H1 (cell line): Measurements from ENCODE around the gene ZNF581. TPM values are rescaled to one million over a fixed set of nuclear protein-coding genes. Genes with fewer than 3 reads are reported as not detected.

Experiments
- CTCF ChIA-PET: fragments of 300-600 bp; sonication (Branson Sonifier 250); formaldehyde crosslinking; loops from one replicate; lab custom pipeline; 2021; ENCODE audit not compliant: partially characterized antibody; lab: Charles Lee
- POLR2A ChIA-PET: fragments of 300-600 bp; sonication (Branson Sonifier 250); formaldehyde crosslinking; loops from one replicate; lab custom pipeline; 2021; ENCODE audit warnings: inconsistent platforms; ENCODE audit not compliant: partially characterized antibody; lab: Charles Lee
- DNase-seq, 2 experiments: peaks; one replicate each; pipeline versions ENCODE4 v3.0.0 to v3.0.0-alpha.2; 2010 to 2022; ENCODE audit warnings: low spot score in 2 of 2, low read depth in 1 of 2, mixed read lengths in 1 of 2
- FAIRE-seq: peaks from 2 replicates; lab custom pipeline; 2011; peaks lifted over from hg19 to GRCh38; lab: Jason Lieb, UNC
- H2AFZ ChIP-seq: 2 replicates; pipeline ENCODE4 v1.8.1; 2012; ENCODE audit warnings: low read length, inconsistent platforms
- H2AK5ac ChIP-seq: 2 replicates; pipeline ENCODE4 v1.6.1; 2013; ENCODE audit warnings: low read depth, low read length
- H2BK120ac ChIP-seq: replicated peaks from 2 replicates; pipeline ENCODE3; 2013; ENCODE audit warnings: low read depth, low read length, inconsistent platforms
- H2BK12ac ChIP-seq: 2 replicates; pipeline ENCODE4 v1.6.1; 2013; ENCODE audit warnings: low read depth, low read length
- H2BK15ac ChIP-seq: 2 replicates; pipeline ENCODE4 v1.6.1; 2013; ENCODE audit warnings: low read length
- H2BK20ac ChIP-seq: 2 replicates; pipeline ENCODE4 v1.6.1; 2013; ENCODE audit warnings: low read length
- H2BK5ac ChIP-seq: 2 replicates; pipeline ENCODE4 v1.6.1; 2013; ENCODE audit warnings: low read depth, low read length
- H3K14ac ChIP-seq: 2 replicates; pipeline ENCODE4 v1.6.1; 2013; ENCODE audit warnings: inconsistent platforms; ENCODE audit not compliant: insufficient read length
- H3K18ac ChIP-seq: 2 replicates; pipeline ENCODE4 v1.6.1; 2013; ENCODE audit warnings: low read length; ENCODE audit errors: extremely low read depth
- H3K23ac ChIP-seq: 2 replicates; pipeline ENCODE4 v1.6.1; 2013; ENCODE audit warnings: inconsistent platforms; ENCODE audit not compliant: insufficient read length
- H3K23me2 ChIP-seq: 2 replicates; pipeline ENCODE4 v1.6.1; 2013; ENCODE audit warnings: low read depth, low read length
- H3K27ac ChIP-seq: 2 replicates; pipeline ENCODE4 v1.6.1; 2011; ENCODE audit warnings: low read depth, low read length, inconsistent platforms
- H3K27me3 ChIP-seq, 4 experiments: replicated peaks in 1 of 4; 1 replicate in 1 of 4; 2 replicates in 3 of 4; pipeline versions ENCODE4 v1.6.1 to v1.8.1; 2011 to 2013; ENCODE audit warnings: low read length in 3 of 4, mild to moderate bottlenecking in 3 of 4, inconsistent platforms in 2 of 4, mixed read lengths in 2 of 4, moderate library complexity in 1 of 4; ENCODE audit not compliant: control insufficient read depth in 3 of 4, insufficient read depth in 3 of 4; ENCODE audit errors: extremely low read depth in 1 of 4
- H3K36me3 ChIP-seq, 4 experiments: 2 replicates each; pipeline versions ENCODE4 v1.6.1 to v1.8.1; 2011 to 2013; ENCODE audit warnings: mild to moderate bottlenecking in 4 of 4, low read length in 3 of 4, moderate library complexity in 2 of 4, control low read depth in 1 of 4, inconsistent platforms in 1 of 4; ENCODE audit not compliant: insufficient read depth in 4 of 4, control insufficient read depth in 2 of 4
- H3K4ac ChIP-seq: replicated peaks from 2 replicates; pipeline ENCODE3; 2013; ENCODE audit warnings: low read length, low read depth, mixed read lengths, inconsistent platforms; ENCODE audit not compliant: insufficient read length
- H3K4me1 ChIP-seq, 4 experiments: replicated peaks in 1 of 4; 1 replicate in 1 of 4; 2 replicates in 3 of 4; pipeline versions ENCODE4 v1.6.1 to v1.8.1; 2011 to 2013; ENCODE audit warnings: low read length in 3 of 4, inconsistent platforms in 2 of 4, mixed read lengths in 1 of 4; ENCODE audit not compliant: insufficient read depth in 4 of 4, control insufficient read depth in 3 of 4
- H3K4me2 ChIP-seq, 2 experiments: 2 replicates each; pipeline versions ENCODE4 v1.6.1 to v1.8.1; 2011 to 2013; ENCODE audit warnings: low read depth in 2 of 2, low read length in 2 of 2, control low read depth in 1 of 2, inconsistent platforms in 1 of 2, mild to moderate bottlenecking in 1 of 2; ENCODE audit not compliant: insufficient read depth in 1 of 2
- H3K4me3 ChIP-seq, 4 experiments: fragments of 200-600, 300-600 bp in 1 of 4; sonication (generic), shearing (Covaris generic), sonication (Bioruptor Twin) in 1 of 4; 2 replicates each; pipeline versions ENCODE4 v1.5.1 to v1.8.1; 2011 to 2016; ENCODE audit warnings: low read length in 4 of 4, low read depth in 3 of 4, control low read depth in 2 of 4, inconsistent platforms in 2 of 4, mild to moderate bottlenecking in 2 of 4, mixed read lengths in 1 of 4, moderate library complexity in 1 of 4; ENCODE audit not compliant: insufficient read depth in 2 of 4; ENCODE audit errors: extremely low read depth in 1 of 4
- H3K56ac ChIP-seq: replicated peaks from 2 replicates; pipeline ENCODE3; 2013; ENCODE audit warnings: low read depth, mild to moderate bottlenecking, mixed read lengths, low read length, inconsistent platforms; ENCODE audit not compliant: insufficient read length
- H3K79me1 ChIP-seq: 2 replicates; pipeline ENCODE4 v1.6.1; 2013; ENCODE audit warnings: low read depth, low read length, control low read depth
- H3K79me2 ChIP-seq, 2 experiments: 2 replicates each; pipeline versions ENCODE4 v1.6.1 to v1.8.1; 2012 to 2013; ENCODE audit warnings: low read length in 2 of 2, mild to moderate bottlenecking in 2 of 2, inconsistent platforms in 1 of 2; ENCODE audit not compliant: insufficient read depth in 2 of 2, control insufficient read depth in 1 of 2
- H3K9ac ChIP-seq, 4 experiments: replicated peaks in 1 of 4; 1 replicate in 1 of 4; 2 replicates in 3 of 4; pipeline versions ENCODE4 v1.6.1 to v1.8.1; 2011 to 2013; ENCODE audit warnings: low read depth in 3 of 4, low read length in 3 of 4, control low read depth in 2 of 4, mild to moderate bottlenecking in 2 of 4, moderate library complexity in 2 of 4, inconsistent platforms in 1 of 4; ENCODE audit errors: extremely low read depth in 1 of 4
- H3K9me3 ChIP-seq, 2 experiments: 2 replicates each; pipeline versions ENCODE4 v1.6.1 to v1.8.1; 2012 to 2013; ENCODE audit warnings: mild to moderate bottlenecking in 2 of 2, moderate library complexity in 2 of 2, control low read depth in 1 of 2, inconsistent platforms in 1 of 2, low read depth in 1 of 2, low read length in 1 of 2, mixed read lengths in 1 of 2; ENCODE audit not compliant: insufficient read depth in 2 of 2
- H4K20me1 ChIP-seq, 2 experiments: replicated peaks in 1 of 2; 2 replicates each; pipeline versions ENCODE3 to v1.8.1; 2011 to 2013; ENCODE audit warnings: inconsistent platforms in 2 of 2, low read length in 2 of 2, mild to moderate bottlenecking in 1 of 2; ENCODE audit not compliant: insufficient read depth in 2 of 2, control insufficient read depth in 1 of 2
- H4K5ac ChIP-seq: 2 replicates; pipeline ENCODE4 v1.6.1; 2013; ENCODE audit warnings: low read length, low read depth, mixed read lengths, inconsistent platforms; ENCODE audit not compliant: insufficient read length
- H4K8ac ChIP-seq: 2 replicates; pipeline ENCODE4 v1.8.0; 2013; ENCODE audit warnings: mild to moderate bottlenecking, moderate library complexity, low read length, inconsistent platforms; ENCODE audit not compliant: insufficient read depth; ENCODE audit errors: extremely low read depth
- H4K91ac ChIP-seq: replicated peaks from 2 replicates; pipeline ENCODE3; 2013; ENCODE audit warnings: low read length, mixed read lengths, inconsistent platforms; ENCODE audit not compliant: insufficient read length
- ASH2L ChIP-seq: fragments of 200-600, 300-600 bp; sonication (generic); IDR thresholded peaks from one replicate; pipeline ENCODE4 v1.7.1; 2017; ENCODE audit warnings: low read length
- CREB1 ChIP-seq: IDR thresholded peaks from 2 replicates; pipeline ENCODE4 v1.6.1; 2012; ENCODE audit warnings: inconsistent platforms
- HDAC2 ChIP-seq, 2 experiments: fragments of 300-600 bp in 1 of 2; sonication (generic) in 1 of 2; IDR thresholded peaks; 2 replicates each; pipeline ENCODE4 v1.6.1; 2011 to 2012; ENCODE audit warnings: low read depth in 2 of 2, low read length in 2 of 2, mild to moderate bottlenecking in 2 of 2, moderate library complexity in 2 of 2, borderline replicate concordance in 1 of 2, inconsistent platforms in 1 of 2
- KDM1A ChIP-seq: fragments of 200-600, 300-600 bp; sonication (generic); IDR thresholded peaks from 2 replicates; pipeline ENCODE4 v1.7.1; 2016; ENCODE audit warnings: mild to moderate bottlenecking, low read length, borderline replicate concordance
- PHF8 ChIP-seq: fragments of 200-600 bp; sonication (generic); conservative IDR thresholded peaks from 2 replicates; pipeline ENCODE4 v1.7.1; 2012; ENCODE audit warnings: low read depth, mild to moderate bottlenecking, inconsistent platforms, low read length, moderate library complexity
- RAD21 ChIP-seq, 2 experiments: IDR thresholded peaks in 1 of 2; conservative IDR thresholded peaks in 1 of 2; 2 replicates each; pipeline ENCODE4 v1.6.1; 2011; ENCODE audit warnings: low read depth in 2 of 2, low read length in 2 of 2, improper control_type of control experiment in 1 of 2, inconsistent platforms in 1 of 2, mild to moderate bottlenecking in 1 of 2, moderate library complexity in 1 of 2
- SRF ChIP-seq: IDR thresholded peaks from 2 replicates; pipeline ENCODE4 v1.6.1; 2011; ENCODE audit warnings: mild to moderate bottlenecking, low read depth, low read length, moderate library complexity
- SUZ12 ChIP-seq: fragments of 200-600 bp; sonication (generic); IDR thresholded peaks from 2 replicates; pipeline ENCODE4 v1.6.1; 2012; ENCODE audit warnings: mild to moderate bottlenecking, inconsistent platforms, low read length, moderate library complexity, mixed read lengths
- TAF1 ChIP-seq: IDR thresholded peaks from 2 replicates; pipeline ENCODE4 v1.6.1; 2011; ENCODE audit warnings: mild to moderate bottlenecking, low read depth, low read length
- TAF7 ChIP-seq: optimal IDR thresholded peaks from 2 replicates; pipeline ENCODE3; 2011; ENCODE audit warnings: low read depth, mild to moderate bottlenecking, inconsistent platforms, low read length, moderate library complexity, borderline replicate concordance
- WGBS, 2 experiments: shearing (Covaris generic) in 1 of 2; methylation state at CpG; one replicate each; pipeline versions ENCODE4 v1.1.6 to v1.1.7; 2013 to 2015; ENCODE audit warnings: low lambda C conversion rate in 2 of 2, mixed read lengths in 2 of 2, inconsistent platforms in 1 of 2, low coverage in 1 of 2, missing lambda C conversion rate in 1 of 2; ENCODE audit not compliant: insufficient replicate concordance in 2 of 2, insufficient coverage in 1 of 2, insufficient read length in 1 of 2; ENCODE audit errors: extremely low coverage in 1 of 2, missing lambda C conversion rate in 1 of 2; 5-methylcytosine and 5-hydroxymethylcytosine counted together
- polyA plus RNA-seq, 7 experiments: library from polyadenylated mRNA; depleted of rRNA in 3 of 7; stranded (reverse) in 5 of 7; unstranded in 2 of 7; fragments of >200 nt in 5 of 7; fragments of 200-250 nt in 2 of 7; gene quantifications; 1 replicate in 5 of 7; 2 replicates in 1 of 7; 4 replicates in 1 of 7; pipeline versions ENCODE4 v1.2.1 to v1.2.3, GENCODE V29; 2011 to 2013; ENCODE audit warnings: missing spikeins in 2 of 7, mixed read lengths in 2 of 7
- total RNA-seq: library from RNA; stranded (reverse); fragmentation: NEBNext Ultra II Directional; extraction: Animal tissue kit (Norgen Biotek cat#: 25700); gene quantifications from 2 replicates; pipeline ENCODE4 v1.2.1, GENCODE V29; 2021
- TF ChIP-seq, protein P1 (sequence below): IDR thresholded peaks from 2 replicates; pipeline ENCODE4 v1.6.1; 2011; ENCODE audit warnings: low read depth, mild to moderate bottlenecking, low read length; ENCODE audit not compliant: insufficient read depth

ZNF581 gene
- total and polyA plus RNA-seq, 2 of the 8 experiments (the other 6 are each of a cell fraction or from before 2014, with no cell fraction given), result 73.0 to 76.1 TPM

DNA sequence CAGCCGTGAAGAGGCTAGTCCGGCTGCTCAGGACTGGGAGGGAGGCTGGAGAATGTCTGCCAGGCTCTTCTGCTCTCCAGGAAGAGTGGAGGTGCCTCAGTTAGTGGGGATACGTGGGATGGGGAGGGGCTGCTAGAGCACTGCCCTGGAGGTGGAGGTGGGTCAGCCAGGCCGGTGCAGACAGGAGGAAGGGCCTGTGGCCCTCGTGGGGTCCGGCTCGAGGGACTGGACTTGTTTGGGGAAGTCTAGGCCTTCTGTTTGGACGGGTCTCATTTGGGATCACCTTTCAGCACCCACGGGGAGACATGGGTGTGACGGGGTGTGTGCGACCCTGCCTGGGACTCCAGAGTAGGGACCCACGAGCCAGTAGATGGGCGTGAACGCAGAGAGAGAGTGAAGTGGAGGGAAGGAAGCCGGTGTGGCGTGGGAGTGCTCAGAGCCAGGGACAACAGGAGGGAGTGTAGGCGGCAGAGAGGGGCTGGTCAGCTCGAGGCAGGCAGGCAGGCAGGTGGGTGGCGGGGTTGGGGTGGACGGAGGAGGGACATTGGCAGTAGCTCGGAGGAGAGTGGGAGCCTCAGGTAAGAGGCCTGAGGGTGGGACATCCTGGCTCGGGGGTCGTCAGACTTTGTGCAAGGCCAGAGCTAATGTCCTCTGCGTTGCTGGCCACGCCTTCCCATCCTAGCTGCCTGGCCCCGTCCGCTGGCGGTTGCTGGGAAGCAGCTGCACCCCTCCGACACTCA, 43.0 kb downstream of the ZNF581 start:
- H3K4me2 ChIP-seq, result no peak overlapping the region
- no peak overlapping the region for H3K4ac ChIP-seq
- DNase-seq (no peak), FAIRE-seq (no peak)
- no peak overlapping the region for H2BK120ac ChIP-seq
- H3K27ac ChIP-seq, result no peak overlapping the region
- no peak overlapping the region for H3K23ac ChIP-seq
- H2BK15ac ChIP-seq, result no peak overlapping the region
- H4K8ac ChIP-seq, result no peak overlapping the region; the same call in 1 of the 2 replicates
- no peaks in the 10 kb centered on the region for H3K23me2 ChIP-seq
- no peak overlapping the region for H4K91ac ChIP-seq
- no peaks in the 10 kb centered on the region for H3K4me1 ChIP-seq
- no peak overlapping the region for H2BK20ac ChIP-seq
- H3K14ac ChIP-seq, result no peak overlapping the region
- POLR2A ChIA-PET, result interaction anchor here (1.1 kb wide), 1 partner anchor 32 kb away, joined by 3 read pairs; the partner anchor contains the start of gene U2AF2
- H2AFZ ChIP-seq, result no peak overlapping the region
- H4K5ac ChIP-seq, result no peak overlapping the region
- 91% methylated on average over 29 of the region's 29 CpGs; no CpG with 5 or more reads in 1 of the 2 experiments for WGBS, 2 experiments
- H3K27me3 ChIP-seq, result no peaks in the 10 kb centered on the region; a peak in 1 of 7 replicates
- CTCF ChIA-PET, result interaction anchor here (2.2 to 2.7 kb wide), 2 partner anchors 15 to 17 kb away, joined by 6 to 9 read pairs; no protein-coding TSS in a partner anchor
- H3K18ac ChIP-seq, result no peak overlapping the region
- peaks cover 5% of the 10 kb centered on the region for H3K79me1 ChIP-seq
- no peak overlapping the region for H3K9ac ChIP-seq
- H3K56ac ChIP-seq, result no peak overlapping the region
- no peak overlapping the region for H2AK5ac ChIP-seq
- H2BK12ac ChIP-seq, result no peak overlapping the region
- peaks cover 2 to 37% (median 13%) of the 10 kb centered on the region in 4 experiments; a peak in 6 of 8 replicates for H3K36me3 ChIP-seq
- peaks cover 0 to 27% of the 10 kb centered on the region in 2 experiments; a peak in 1 of 4 replicates for H3K79me2 ChIP-seq
- no peaks in the 10 kb centered on the region for H3K9me3 ChIP-seq
- H3K4me3 ChIP-seq, result no peak overlapping the region
- no peak overlapping the region for H2BK5ac ChIP-seq
- H4K20me1 ChIP-seq, result peaks cover 4 to 39% of the 10 kb centered on the region in 2 experiments
- TF ChIP-seq HDAC2 (IDR thresholded peaks at IDR 0.05; ENCODE audit: borderline replicate concordance in 1 of 2, low read depth in 2 of 2, low read length in 2 of 2) (no peak), PHF8 (no peak), ASH2L (no peak), KDM1A (no peak), TAF1 (no peak), TAF7 (no peak), SUZ12 (no peak), SRF (no peak), CREB1 (no peak), RAD21 (IDR thresholded peaks at IDR 0.05 in 1 of 2, conservative IDR thresholded peaks at IDR 0.05 in 1 of 2; ENCODE audit: low read depth in 2 of 2, low read length in 2 of 2) (no peak)
- TF ChIP-seq, protein P1, sequence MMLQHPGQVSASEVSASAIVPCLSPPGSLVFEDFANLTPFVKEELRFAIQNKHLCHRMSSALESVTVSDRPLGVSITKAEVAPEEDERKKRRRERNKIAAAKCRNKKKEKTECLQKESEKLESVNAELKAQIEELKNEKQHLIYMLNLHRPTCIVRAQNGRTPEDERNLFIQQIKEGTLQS, result no peak
